Keratinocyte (primary cell): Measurements from ENCODE around the gene S1PR3. TPM values are rescaled to one million over a fixed set of nuclear protein-coding genes. Genes with fewer than 3 reads are reported as not detected.

ENCODE experiments used
- DNase-seq: peaks from one replicate; pipeline ENCODE4 v3.0.0-alpha.2; 2011; ENCODE audit warnings: low read depth, missing footprints, low spot score
- FAIRE-seq: peaks from 2 replicates; lab custom pipeline; 2011; peaks lifted over from hg19 to GRCh38; lab: Jason Lieb, UNC
- H2AFZ ChIP-seq: 2 replicates; pipeline ENCODE4 v1.6.0; 2012; ENCODE audit warnings: low read length, control low read depth, inconsistent platforms; ENCODE audit not compliant: control insufficient read depth
- H3K27ac ChIP-seq: 2 replicates; pipeline ENCODE4 v1.5.1; 2011; ENCODE audit warnings: low read length; ENCODE audit not compliant: control insufficient read depth, insufficient read depth
- H3K27me3 ChIP-seq: 3 replicates; pipeline ENCODE4 v1.6.0; 2011; ENCODE audit warnings: low read length; ENCODE audit not compliant: control insufficient read depth, insufficient read depth; ENCODE audit errors: extremely low read depth
- H3K36me3 ChIP-seq, 2 experiments: 2 replicates in 1 of 2; 3 replicates in 1 of 2; pipeline ENCODE4 v1.5.1; 2011; ENCODE audit warnings: low read length in 2 of 2, mild to moderate bottlenecking in 1 of 2; ENCODE audit not compliant: control insufficient read depth in 2 of 2, insufficient read depth in 2 of 2; ENCODE audit errors: extremely low read depth in 1 of 2
- H3K4me1 ChIP-seq: 3 replicates; pipeline ENCODE4 v1.5.1; 2011; ENCODE audit warnings: low read length; ENCODE audit not compliant: control insufficient read depth, insufficient read depth; ENCODE audit errors: extremely low read depth
- H3K4me2 ChIP-seq: 3 replicates; pipeline ENCODE4 v1.6.0; 2011; ENCODE audit warnings: low read depth, low read length; ENCODE audit not compliant: control insufficient read depth, insufficient read depth; ENCODE audit errors: extremely low read depth
- H3K4me3 ChIP-seq, 3 experiments: fragments of 200-600 bp in 1 of 3; sonication (generic) in 1 of 3; 2 replicates in 2 of 3; 3 replicates in 1 of 3; pipeline ENCODE4 v1.5.1; 2011 to 2016; ENCODE audit warnings: low read length in 3 of 3, mild to moderate bottlenecking in 3 of 3, control low read depth in 2 of 3, inconsistent platforms in 1 of 3, low read depth in 1 of 3, mixed read lengths in 1 of 3, mixed run types in 1 of 3, moderate library complexity in 1 of 3; ENCODE audit not compliant: control insufficient read depth in 2 of 3, insufficient read depth in 2 of 3; ENCODE audit errors: extremely low read depth in 1 of 3
- H3K79me2 ChIP-seq: 2 replicates; pipeline ENCODE4 v1.6.0; 2012; ENCODE audit warnings: low read length; ENCODE audit not compliant: control insufficient read depth, insufficient read depth
- H3K9ac ChIP-seq: 3 replicates; pipeline ENCODE4 v1.6.0; 2011; ENCODE audit warnings: low read length; ENCODE audit not compliant: control insufficient read depth, insufficient read depth; ENCODE audit errors: extremely low read depth
- H3K9me1 ChIP-seq: 3 replicates; pipeline ENCODE4 v1.6.0; 2011; ENCODE audit warnings: low read length; ENCODE audit not compliant: control insufficient read depth, insufficient read depth; ENCODE audit errors: extremely low read depth
- H3K9me3 ChIP-seq: 2 replicates; pipeline ENCODE4 v1.5.1; 2012; ENCODE audit warnings: low read depth, low read length; ENCODE audit not compliant: control insufficient read depth
- H4K20me1 ChIP-seq: 3 replicates; pipeline ENCODE4 v1.6.0; 2011; ENCODE audit warnings: low read length; ENCODE audit not compliant: control insufficient read depth, insufficient read depth; ENCODE audit errors: extremely low read depth
- CTCF ChIP-seq, 3 experiments: IDR thresholded peaks in 1 of 3; conservative IDR thresholded peaks in 1 of 3; optimal IDR thresholded peaks in 1 of 3; 2 replicates in 2 of 3; 3 replicates in 1 of 3; pipeline versions ENCODE3 to v1.5.1; 2011; ENCODE audit warnings: low read length in 3 of 3, mild to moderate bottlenecking in 3 of 3, moderate library complexity in 2 of 3, control low read depth in 1 of 3, inconsistent platforms in 1 of 3; ENCODE audit not compliant: insufficient read depth in 2 of 3; ENCODE audit errors: extremely low read depth in 1 of 3
- EZH2 ChIP-seq: IDR thresholded peaks from one replicate; pipeline ENCODE4 v1.6.1; 2012; ENCODE audit warnings: inconsistent platforms, mild to moderate bottlenecking, low read length, moderate library complexity
- dilution Hi-C: fragments of 300-500 bp; cut with MboI; formaldehyde crosslinking; loops from one replicate; pipeline ENCODE4 v1.7.0; 2020; ENCODE audit warnings: low sequenced_read_pairs; ENCODE audit not compliant: extremely low pct_ligation_motif_present
- polyA plus RNA-seq, 5 experiments: library from polyadenylated mRNA; depleted of rRNA in 3 of 5; stranded (reverse) in 3 of 5; stranded (forward) in 1 of 5; unstranded in 1 of 5; fragments of >200 nt; gene quantifications; 1 replicate in 1 of 5; 2 replicates in 3 of 5; 3 replicates in 1 of 5; pipeline versions ENCODE4 v1.2.1 to v1.2.3, GENCODE V29; 2011 to 2012; ENCODE audit warnings: missing spikeins in 2 of 5, low read depth in 1 of 5, low replicate concordance in 1 of 5

The S1PR3 gene
- polyA plus RNA-seq, 1 donor (not counting 4 experiments of a cell fraction or from before 2014, with no cell fraction given), result 4.1 TPM

GRCh38 chr9:89008055-89008743 is 16.9 kb downstream of the S1PR3 start:
- Histone ChIP-seq H4K20me1 (no peaks in the 10 kb centered on the region), H3K27me3 (no peaks in the 10 kb centered on the region), H3K36me3 (no peaks in the 10 kb centered on the region), H3K4me1 (peaks cover 5% of the 10 kb centered on the region), H3K79me2 (no peaks in the 10 kb centered on the region), H3K4me3 (no peak overlapping the region), H3K4me2 (no peak overlapping the region), H3K27ac (no peak overlapping the region), H3K9ac (no peak overlapping the region), H3K9me3 (no peaks in the 10 kb centered on the region), H2AFZ (no peak overlapping the region), H3K9me1 (no peaks in the 10 kb centered on the region)
- dilution Hi-C loops, result no loop called here
- no peak for FAIRE-seq
- TF ChIP-seq CTCF (optimal IDR thresholded peaks at IDR 0.05 in 1 of 3, IDR thresholded peaks at IDR 0.05 in 1 of 3, conservative IDR thresholded peaks at IDR 0.05 in 1 of 3; ENCODE audit: extremely low read depth in 1 of 3, insufficient read depth in 2 of 3, low read length in 3 of 3) (no peak), EZH2 (no peak)
- no peak for DNase-seq

GRCh38 chr9:89008744-89009545 is 17.7 kb downstream of the S1PR3 start:
- no peak overlapping the region for H3K27ac ChIP-seq
- H3K4me3 ChIP-seq, result no peak overlapping the region
- no peak for DNase-seq
- H3K4me2 ChIP-seq, result no peak overlapping the region
- H3K36me3 ChIP-seq, result no peaks in the 10 kb centered on the region
- H3K79me2 ChIP-seq, result no peaks in the 10 kb centered on the region
- H3K4me1 ChIP-seq, result peaks cover 5% of the 10 kb centered on the region
- FAIRE-seq, result no peak
- TF ChIP-seq EZH2 (no peak), CTCF (optimal IDR thresholded peaks at IDR 0.05 in 1 of 3, IDR thresholded peaks at IDR 0.05 in 1 of 3, conservative IDR thresholded peaks at IDR 0.05 in 1 of 3; ENCODE audit: extremely low read depth in 1 of 3, insufficient read depth in 2 of 3, low read length in 3 of 3) (peak in 2 of 3 experiments; percentile 20 to 37)
- no peaks in the 10 kb centered on the region for H3K9me3 ChIP-seq
- no peak overlapping the region for H3K9ac ChIP-seq
- no peaks in the 10 kb centered on the region for H3K27me3 ChIP-seq
- H2AFZ ChIP-seq, result no peak overlapping the region
- dilution Hi-C loops, result no loop called here
- no peaks in the 10 kb centered on the region for H4K20me1 ChIP-seq
- H3K9me1 ChIP-seq, result no peaks in the 10 kb centered on the region
